Uterus (tissue), 4 donors: ENCODE results near the gene NLGN2. TPM values are rescaled to one million over a fixed set of nuclear protein-coding genes. Genes with fewer than 3 reads are reported as not detected.
A peak's percentile ranks its signal among the peaks of the same experiment; 100 is the strongest.

Source experiments
- DNase-seq, 2 donors: peaks; one replicate each; pipeline ENCODE4 v3.0.0-alpha.2; 2019 to 2020
- H3K27ac ChIP-seq, 2 donors: fragments of 200-600 bp; sonication (generic); 1 replicate in 1 of 2; 2 replicates in 1 of 2; pipeline ENCODE4 v1.5.1; 2016 to 2018
- H3K27me3 ChIP-seq, 2 donors: fragments of 200-600 bp; sonication (generic); one replicate each; pipeline ENCODE4 v1.5.1; 2018 to 2019; ENCODE audit warnings: control low read depth in 1 of 2
- H3K36me3 ChIP-seq, 2 donors: fragments of 200-600 bp; sonication (generic); one replicate each; pipeline ENCODE4 v1.5.1; 2019; ENCODE audit warnings: control low read depth in 1 of 2
- H3K4me1 ChIP-seq, 2 donors: fragments of 200-600 bp; sonication (generic); one replicate each; pipeline ENCODE4 v1.5.1; 2018 to 2019; ENCODE audit warnings: control low read depth in 1 of 2
- H3K4me3 ChIP-seq, 2 donors: fragments of 200-600 bp; sonication (generic); 1 replicate in 1 of 2; 2 replicates in 1 of 2; pipeline ENCODE4 v1.5.1; 2018 to 2019; ENCODE audit warnings: mild to moderate bottlenecking in 1 of 2
- H3K9me3 ChIP-seq, 2 donors: fragments of 200-600 bp; sonication (generic); one replicate each; pipeline ENCODE4 v1.5.1; 2019; ENCODE audit warnings: control low read depth in 1 of 2
- CTCF ChIP-seq, 4 experiments: fragments of 200-600 bp in 2 of 4; fragments of 450-650 bp in 2 of 4; sonication (generic) in 2 of 4; IDR thresholded peaks; one replicate each; pipeline ENCODE4 v1.5.1; 2016 to 2019; ENCODE audit warnings: antibody characterized with exemption in 4 of 4, mild to moderate bottlenecking in 2 of 4, moderate library complexity in 1 of 4
- POLR2A ChIP-seq, 2 donors: fragments of 450-650 bp; IDR thresholded peaks; one replicate each; pipeline ENCODE4 v1.6.1; 2016; ENCODE audit warnings: antibody characterized with exemption in 2 of 2, mild to moderate bottlenecking in 1 of 2, moderate library complexity in 1 of 2
- intact Hi-C: fragments of 100-400 bp; cut with DNase I; formaldehyde crosslinking; loops from one replicate; pipeline ENCODE4 v1.15.1; 2023; ENCODE audit warnings: low total_unique reads
- total RNA-seq, 4 donors: library from RNA; depleted of rRNA in 3 of 4; stranded (reverse); fragments of >200 nt in 3 of 4; gene quantifications; one replicate each; pipeline versions ENCODE4 v1.1.0 to v1.2.4, GENCODE V29; 2014 to 2023
- donor health status: DM: yes; HTN: yes; CAD: no.

Gene NLGN2
- total RNA-seq, 4 donors from 2014 or later, result 14.2 to 81.9 (median 19.7) TPM

DNA sequence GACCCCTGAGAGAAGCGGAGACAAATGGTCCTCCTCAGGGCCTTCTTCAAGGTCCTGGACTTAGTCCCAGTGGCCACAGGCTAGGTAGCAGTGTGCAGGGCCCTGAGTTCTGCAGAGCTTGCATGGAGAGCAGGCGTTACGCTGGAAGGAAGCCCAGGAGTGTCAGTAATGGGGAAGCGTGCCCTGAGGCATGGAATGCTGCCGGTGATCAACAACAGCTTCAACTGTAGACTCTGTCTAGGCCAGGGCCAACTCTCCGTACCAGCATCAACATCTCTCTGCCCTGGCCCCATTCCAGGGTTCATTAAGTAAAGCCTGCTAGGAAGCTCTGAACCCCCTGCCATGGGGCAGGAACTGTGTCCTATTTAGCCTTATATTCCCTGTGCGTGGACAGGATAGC lies 27.3 kb upstream of the NLGN2 start:
- Histone ChIP-seq H3K27me3 (no peaks in the 10 kb centered on the region), H3K36me3 (no peaks in the 10 kb centered on the region), H3K4me3 (peak overlapping the region; percentile 13 to 43), H3K4me1 (peaks cover 0 to 11% of the 10 kb centered on the region in 2 donors), H3K9me3 (no peaks in the 10 kb centered on the region), H3K27ac (peak overlapping the region in 1 of 2 donors; percentile 64)
- TF ChIP-seq CTCF (IDR thresholded peaks at IDR 0.05) (no peak), POLR2A (IDR thresholded peaks at IDR 0.05) (no peak)
- intact Hi-C loops, result no loop called here
- DNase-seq, result no peak

- intact Hi-C loops, result no loop called here
- no peak for TF ChIP-seq CTCF (IDR thresholded peaks at IDR 0.05)
- peak in 1 of 2 donors; percentile 48 for TF ChIP-seq POLR2A (IDR thresholded peaks at IDR 0.05)
- no peaks in the 10 kb centered on the region for H3K27me3 ChIP-seq
- DNase-seq, result peak; percentile 49 to 56
- H3K9me3 ChIP-seq, result no peaks in the 10 kb centered on the region
- H3K4me1 ChIP-seq, result peaks cover 0 to 11% of the 10 kb centered on the region in 2 donors
- peak within 1 kb of the TSS in 1 of 2 donors; percentile 64 for H3K27ac ChIP-seq
- H3K4me3 ChIP-seq, result peak within 1 kb of the TSS; percentile 13 to 43
- no peaks in the 10 kb centered on the region for H3K36me3 ChIP-seq
Observed at GRCh38 chr17:7380855-7381683, 26.6 kb upstream of the NLGN2 start, which contains the start of gene TNK1. Gene TNK1, plus strand, starts transcription at chr17:7381089. Its CDS starts 1,838 bp downstream, at chr17:7382927.

DNA sequence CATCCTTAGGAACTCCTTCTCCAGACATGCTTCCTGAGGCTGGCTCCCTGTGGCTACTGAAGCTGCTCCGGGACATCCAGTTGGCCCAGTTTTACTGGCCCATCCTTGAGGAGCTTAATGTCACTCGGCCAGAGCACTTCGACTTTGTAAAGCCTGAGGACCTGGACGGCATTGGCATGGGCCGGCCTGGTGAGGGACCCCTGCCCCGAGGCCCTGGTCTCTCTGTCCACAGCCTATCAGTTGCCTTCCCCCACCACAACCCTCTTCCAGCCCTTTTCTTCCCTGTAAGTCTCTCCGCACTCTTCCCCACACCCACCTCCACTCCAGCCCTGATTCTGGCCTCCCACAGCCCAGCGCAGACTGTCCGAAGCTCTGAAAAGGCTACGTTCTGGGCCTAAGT lies 24.7 kb upstream of the NLGN2 start:
- Histone ChIP-seq H3K27ac (no peak overlapping the region), H3K36me3 (no peaks in the 10 kb centered on the region), H3K27me3 (no peaks in the 10 kb centered on the region), H3K4me1 (peaks cover 0 to 11% of the 10 kb centered on the region in 2 donors), H3K4me3 (no peak overlapping the region), H3K9me3 (no peaks in the 10 kb centered on the region)
- intact Hi-C loops, result no loop called here
- TF ChIP-seq CTCF (IDR thresholded peaks at IDR 0.05) (no peak), POLR2A (IDR thresholded peaks at IDR 0.05) (no peak)
- no peak for DNase-seq

DNA sequence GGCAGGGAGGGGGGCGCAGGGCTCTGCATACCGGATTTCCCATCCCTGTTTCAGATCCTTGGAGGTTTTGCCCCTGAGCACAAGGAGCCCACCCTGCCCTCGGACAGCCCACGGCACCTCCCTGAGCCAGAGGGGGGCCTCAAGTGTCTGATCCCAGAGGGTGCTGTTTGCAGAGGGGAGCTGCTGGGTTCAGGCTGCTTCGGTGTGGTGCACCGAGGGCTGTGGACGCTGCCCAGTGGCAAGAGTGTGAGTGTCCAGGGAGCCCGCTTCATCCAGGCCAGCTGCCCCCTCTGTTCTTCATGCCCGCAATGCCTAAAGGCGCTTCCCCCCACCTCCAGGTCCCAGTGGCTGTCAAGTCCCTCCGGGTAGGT lies 24.3 kb upstream of the NLGN2 start:
- Histone ChIP-seq H3K4me3 (peak overlapping the region in 1 of 2 donors; percentile 32), H3K27me3 (no peaks in the 10 kb centered on the region), H3K9me3 (no peaks in the 10 kb centered on the region), H3K36me3 (no peaks in the 10 kb centered on the region), H3K27ac (no peak overlapping the region), H3K4me1 (peaks cover 0 to 11% of the 10 kb centered on the region in 2 donors)
- TF ChIP-seq POLR2A (IDR thresholded peaks at IDR 0.05), result no peak
- no peak for TF ChIP-seq CTCF (IDR thresholded peaks at IDR 0.05)
- DNase-seq, result no peak
- intact Hi-C loops, result no loop called here

DNA sequence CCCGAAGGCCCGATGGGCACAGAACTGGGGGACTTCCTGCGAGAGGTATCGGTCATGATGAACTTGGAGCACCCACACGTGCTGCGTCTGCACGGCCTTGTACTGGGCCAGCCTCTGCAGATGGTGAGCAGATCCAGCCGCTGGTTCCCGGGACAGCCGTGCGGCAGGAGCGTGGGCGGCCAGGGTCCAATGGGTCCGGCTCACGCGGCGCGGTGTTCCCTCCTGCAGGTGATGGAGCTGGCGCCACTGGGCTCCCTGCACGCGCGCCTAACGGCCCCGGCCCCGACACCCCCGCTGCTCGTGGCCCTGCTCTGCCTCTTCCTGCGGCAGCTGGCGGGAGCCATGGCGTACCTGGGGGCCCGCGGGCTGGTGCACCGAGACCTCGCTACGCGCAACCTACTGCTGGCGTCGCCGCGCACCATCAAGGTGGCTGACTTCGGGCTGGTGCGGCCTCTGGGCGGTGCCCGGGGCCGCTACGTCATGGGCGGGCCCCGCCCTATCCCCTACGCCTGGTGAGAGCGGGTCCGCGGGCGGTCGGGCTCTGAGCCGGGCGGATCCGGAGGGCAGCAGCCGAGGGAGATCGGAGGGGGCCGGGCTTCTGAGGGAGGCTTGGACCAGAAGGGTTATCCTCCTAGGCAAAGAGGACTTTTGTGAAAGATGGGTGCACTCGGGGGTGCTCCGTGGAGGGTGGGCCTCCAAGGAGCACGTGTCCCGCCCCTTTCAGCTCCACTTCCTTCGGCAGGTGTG lies 23.7 kb upstream of the NLGN2 start:
- H3K9me3 ChIP-seq, result no peaks in the 10 kb centered on the region
- no peaks in the 10 kb centered on the region for H3K36me3 ChIP-seq
- peak overlapping the region; percentile 17 to 32 for H3K4me3 ChIP-seq
- TF ChIP-seq CTCF (IDR thresholded peaks at IDR 0.05) (peak in 1 of 4 experiments; percentile 4), POLR2A (IDR thresholded peaks at IDR 0.05) (no peak)
- intact Hi-C loops, result no loop called here
- H3K27me3 ChIP-seq, result no peaks in the 10 kb centered on the region
- peak in 1 of 2 donors; percentile 46 for DNase-seq
- peaks cover 0 to 11% of the 10 kb centered on the region in 2 donors for H3K4me1 ChIP-seq
- H3K27ac ChIP-seq, result peak overlapping the region in 1 of 2 donors; percentile 49
